ENCODE data around the gene LAMB3. TPM values are rescaled to one million over a fixed set of nuclear protein-coding genes. Genes with fewer than 3 reads are reported as not detected.

LAMB3 gene
- total RNA-seq, 2 donors from 2014 or later, result 4.7 to 11.1 TPM

DNA sequence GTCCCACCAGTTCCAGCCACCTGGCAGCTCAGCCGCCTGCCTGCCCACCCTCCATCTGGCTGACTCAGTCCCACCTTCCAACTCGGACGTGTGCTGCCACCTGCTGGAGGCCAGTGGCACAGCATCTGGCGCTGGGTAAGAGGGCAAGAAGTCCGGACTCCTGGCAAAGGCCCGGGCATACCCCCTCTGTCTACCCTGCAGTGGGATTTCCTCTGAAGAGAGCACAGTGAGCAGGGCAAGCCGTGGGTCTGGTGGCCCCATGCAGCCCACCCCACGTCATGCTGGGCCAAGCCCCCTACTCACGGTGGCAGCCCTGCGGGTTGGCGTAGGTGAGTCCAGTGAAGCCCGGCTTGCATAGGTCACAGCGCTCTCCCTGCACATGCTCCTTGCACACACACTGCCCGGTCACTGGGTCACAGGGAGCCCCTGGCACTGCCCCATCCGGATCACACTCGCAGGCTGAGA, 24.5 kb downstream of the LAMB3 start:
- Histone ChIP-seq H3K27ac (peak overlapping the region; percentile 14 to 72), H3K27me3 (no peaks in the 10 kb centered on the region), H3K4me1 (peaks cover 3 to 51% of the 10 kb centered on the region in 2 donors), H3K9me3 (no peaks in the 10 kb centered on the region), H3K4me3 (no peak overlapping the region), H3K36me3 (no peaks in the 10 kb centered on the region)
- peak; percentile 81 for DNase-seq (ENCODE audit: low spot score)
- TF ChIP-seq CTCF (IDR thresholded peaks at IDR 0.05), result peak; percentile 96 to 97

DNA sequence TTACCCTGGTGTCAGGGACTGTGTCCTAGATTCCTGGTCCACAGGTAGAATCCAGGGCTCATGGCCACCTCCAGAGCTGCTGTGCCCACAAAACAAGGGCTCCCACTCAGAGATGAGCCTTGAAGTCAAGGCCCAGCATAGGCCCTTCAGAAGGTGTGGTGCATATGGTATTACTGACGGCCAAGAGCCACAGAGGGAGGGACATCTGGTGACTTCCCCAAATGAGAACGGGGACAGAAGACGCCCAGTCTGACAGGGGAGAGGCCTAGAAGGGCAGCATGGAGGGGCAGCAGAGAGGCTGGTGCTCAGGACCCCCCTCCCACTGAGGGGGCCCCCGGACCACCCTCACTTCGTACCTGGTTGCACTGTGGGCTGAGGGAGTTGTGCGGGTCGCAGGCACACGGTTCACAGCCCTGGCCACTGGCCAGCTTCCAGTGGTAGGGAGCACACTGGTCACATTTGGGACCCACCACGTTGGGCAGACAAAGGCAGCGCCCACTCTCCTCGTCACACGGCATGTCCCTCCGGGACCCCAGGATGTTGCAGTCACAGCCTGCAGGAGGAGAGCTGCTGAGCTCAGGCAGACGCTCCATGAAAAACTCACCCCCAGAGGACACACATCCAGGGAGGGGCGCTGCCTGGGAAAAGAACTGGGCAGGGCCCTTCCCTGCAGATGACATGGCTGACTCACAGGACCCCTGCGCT, 25.0 kb downstream of the LAMB3 start:
- peak overlapping the region; percentile 14 to 72 for H3K27ac ChIP-seq

DNA sequence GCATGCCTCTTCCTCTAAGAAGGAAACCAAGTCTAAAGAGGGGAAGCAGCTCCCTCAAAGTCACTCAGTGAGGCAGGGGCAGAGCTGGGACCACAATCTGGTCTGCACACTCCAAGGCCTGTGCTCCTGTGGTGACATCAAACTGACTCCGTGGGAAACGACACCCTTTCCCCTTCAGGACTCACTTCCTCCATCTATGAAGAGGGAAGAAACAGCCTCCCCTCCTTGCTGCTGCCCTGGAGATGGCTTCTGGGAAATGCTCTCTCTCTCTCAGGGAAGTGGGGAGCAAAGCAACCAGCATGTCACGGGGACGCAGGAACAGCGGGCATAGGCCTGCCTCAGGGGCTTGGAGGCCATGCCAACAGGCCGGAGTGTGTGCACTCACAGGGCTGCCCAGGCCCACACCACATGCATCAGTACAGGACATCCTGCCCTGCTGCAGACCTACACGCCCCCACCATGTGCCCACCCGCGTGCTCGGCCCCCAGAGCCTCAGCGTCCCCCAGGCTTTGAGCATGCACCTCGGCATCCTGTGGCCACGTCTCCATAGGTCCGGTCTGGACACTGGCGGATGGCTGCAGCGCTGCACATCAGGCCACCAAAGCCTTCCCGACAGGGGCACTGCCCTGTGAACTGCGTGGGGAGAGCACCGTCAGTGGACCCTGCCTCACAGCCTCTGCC, 25.7 kb downstream of the LAMB3 start:
- Histone ChIP-seq H3K27ac (peak overlapping the region; percentile 72 to 86), H3K4me1 (peaks cover under 1 to 55% of the 10 kb centered on the region in 2 donors), H3K4me3 (no peak overlapping the region), H3K9me3 (no peaks in the 10 kb centered on the region), H3K36me3 (no peaks in the 10 kb centered on the region), H3K27me3 (no peaks in the 10 kb centered on the region)
- DNase-seq (ENCODE audit: low spot score), result no peak
- no peak for TF ChIP-seq CTCF (IDR thresholded peaks at IDR 0.05)

More for the DNA sequence above, 25.0 kb downstream of the LAMB3 start:
- Histone ChIP-seq H3K27me3 (no peaks in the 10 kb centered on the region), H3K36me3 (no peaks in the 10 kb centered on the region), H3K4me3 (no peak overlapping the region), H3K9me3 (no peaks in the 10 kb centered on the region), H3K4me1 (peaks cover 3 to 53% of the 10 kb centered on the region in 2 donors)
- no peak for DNase-seq (ENCODE audit: low spot score)
- TF ChIP-seq CTCF (IDR thresholded peaks at IDR 0.05), result no peak

GRCh38 chr1:209625791-209626285, 26.4 kb downstream of the LAMB3 start:
- no peak for DNase-seq (ENCODE audit: low spot score)

More at GRCh38 chr1:209625791-209626285, 26.4 kb downstream of the LAMB3 start:
- H3K27me3 ChIP-seq, result no peaks in the 10 kb centered on the region
- H3K4me3 ChIP-seq, result no peak overlapping the region
- TF ChIP-seq CTCF (IDR thresholded peaks at IDR 0.05), result no peak
- peak overlapping the region; percentile 72 to 86 for H3K27ac ChIP-seq
- no peaks in the 10 kb centered on the region for H3K36me3 ChIP-seq
- no peaks in the 10 kb centered on the region for H3K9me3 ChIP-seq
- peaks cover 0 to 55% of the 10 kb centered on the region in 2 donors for H3K4me1 ChIP-seq

Data from right atrium auricular region (tissue), 2 donors.